ENCODE results near the gene SLC24A4. TPM values are rescaled to one million over a fixed set of nuclear protein-coding genes. Genes with fewer than 3 reads are reported as not detected.
A peak's percentile ranks its signal among the peaks of the same experiment; 100 is the strongest.

The SLC24A4 gene
- total RNA-seq, 6 donors from 2014 or later: 0.49 to 5.7 (median 2.0) TPM

GRCh38 chr14:92527721-92528120 is 204.8 kb downstream of the SLC24A4 start:
- TF ChIP-seq POLR2AphosphoS5 (IDR thresholded peaks at IDR 0.05): no peak
- no peak for TF ChIP-seq CTCF (IDR thresholded peaks at IDR 0.05)
- Histone ChIP-seq H3K4me1 (peaks cover 42 to 66% (median 45%) of the 10 kb centered on the region in 4 donors), H3K4me3 (no peak overlapping the region), H3K27me3 (no peaks in the 10 kb centered on the region), H3K9me3 (no peaks in the 10 kb centered on the region), H3K36me3 (no peaks in the 10 kb centered on the region), H3K27ac (no peak overlapping the region)
- WGBS, 2 donors: 72 to 79% methylated on average over 14 of the region's 14 CpGs
- no peak for ATAC-seq (ENCODE audit: low FRiP score in 2 of 2)
- peak in 1 of 2 donors; percentile 19 for DNase-seq

GRCh38 chr14:92528486-92529100 is 205.6 kb downstream of the SLC24A4 start:
- Histone ChIP-seq H3K4me1 (peaks cover 38 to 61% (median 44%) of the 10 kb centered on the region in 4 donors), H3K27me3 (no peaks in the 10 kb centered on the region), H3K27ac (peak overlapping the region in 1 of 4 donors; percentile 24), H3K4me3 (no peak overlapping the region), H3K36me3 (no peaks in the 10 kb centered on the region), H3K9me3 (no peaks in the 10 kb centered on the region)
- 91 to 94% methylated on average over 13 to 14 of the region's 14 CpGs for WGBS, 2 donors
- no peak for TF ChIP-seq CTCF (IDR thresholded peaks at IDR 0.05)
- no peak for TF ChIP-seq POLR2AphosphoS5 (IDR thresholded peaks at IDR 0.05)
- no peak for TF ChIP-seq POLR2A (IDR thresholded peaks at IDR 0.05)
- no peak for TF ChIP-seq EP300 (IDR thresholded peaks at IDR 0.05)
- ATAC-seq (ENCODE audit: low FRiP score in 2 of 2): no peak
- no peak for DNase-seq

- ATAC-seq (ENCODE audit: low FRiP score in 2 of 2) (no peak), DNase-seq (no peak)
- 59 to 69% methylated on average over 4 of the region's 4 CpGs for WGBS, 2 donors
Observed at GRCh38 chr14:92529903-92530302, 206.9 kb downstream of the SLC24A4 start.

GRCh38 chr14:92531106-92531873 is 208.3 kb downstream of the SLC24A4 start:
- TF ChIP-seq EP300 (IDR thresholded peaks at IDR 0.05) (peak in 1 of 4 donors; percentile 79), POLR2A (IDR thresholded peaks at IDR 0.05) (peak in 2 of 4 donors; percentile 48 to 77), POLR2AphosphoS5 (IDR thresholded peaks at IDR 0.05) (peak; percentile 30 to 72), CTCF (IDR thresholded peaks at IDR 0.05) (no peak)
- Histone ChIP-seq H3K27ac (peak overlapping the region; percentile 30 to 72 (median 60)), H3K4me1 (peaks cover 22 to 37% (median 28%) of the 10 kb centered on the region in 4 donors), H3K36me3 (no peaks in the 10 kb centered on the region), H3K9me3 (no peaks in the 10 kb centered on the region), H3K27me3 (no peaks in the 10 kb centered on the region), H3K4me3 (no peak overlapping the region)
- ATAC-seq (ENCODE audit: low FRiP score in 2 of 2): peak; percentile 64 to 65
- WGBS, 2 donors: 69 to 75% methylated on average over 15 to 16 of the region's 16 CpGs
- peak in 1 of 2 donors; percentile 81 for DNase-seq

More at GRCh38 chr14:92529903-92530302, 206.9 kb downstream of the SLC24A4 start:
- Histone ChIP-seq H3K27me3 (no peaks in the 10 kb centered on the region), H3K36me3 (no peaks in the 10 kb centered on the region), H3K27ac (peak overlapping the region in 2 of 4 donors; percentile 57 to 72), H3K4me1 (peaks cover 27 to 48% (median 32%) of the 10 kb centered on the region in 4 donors), H3K9me3 (no peaks in the 10 kb centered on the region), H3K4me3 (no peak overlapping the region)
- no peak for TF ChIP-seq EP300 (IDR thresholded peaks at IDR 0.05)
- no peak for TF ChIP-seq CTCF (IDR thresholded peaks at IDR 0.05)
- no peak for TF ChIP-seq POLR2AphosphoS5 (IDR thresholded peaks at IDR 0.05)
- no peak for TF ChIP-seq POLR2A (IDR thresholded peaks at IDR 0.05)

All from upper lobe of left lung (tissue), 6 donors.